Kidney epithelial cell (primary cell): ENCODE data around the gene MAP3K9. TPM values are rescaled to one million over a fixed set of nuclear protein-coding genes. Genes with fewer than 3 reads are reported as not detected.
A peak's percentile ranks its signal among the peaks of the same experiment; 100 is the strongest.

Experiments used
- DNase-seq: peaks from one replicate; pipeline ENCODE4 v3.0.0-alpha.2; 2010; ENCODE audit warnings: low read depth
- H3K27me3 ChIP-seq: 2 replicates; pipeline ENCODE4 v1.6.0; 2011; ENCODE audit warnings: low read length; ENCODE audit not compliant: control insufficient read depth, insufficient read depth
- H3K36me3 ChIP-seq: 2 replicates; pipeline ENCODE4 v1.5.1; 2011; ENCODE audit warnings: low read length; ENCODE audit not compliant: control insufficient read depth, insufficient read depth
- H3K4me3 ChIP-seq: 2 replicates; pipeline ENCODE4 v1.5.1; 2011; ENCODE audit warnings: low read depth, mild to moderate bottlenecking, control low read depth, low read length
- total RNA-seq: library from RNA; depleted of rRNA; stranded (reverse); fragments of >200 nt; gene quantifications from 2 replicates; pipeline ENCODE4 v1.2.3, GENCODE V29; 2015
- TF ChIP-seq, protein P1 (sequence below): IDR thresholded peaks from 2 replicates; pipeline ENCODE4 v1.5.1; 2011; ENCODE audit warnings: mild to moderate bottlenecking, moderate library complexity, low read length, control low read depth, inconsistent platforms; ENCODE audit not compliant: insufficient read depth, poor library complexity, severe bottlenecking

Gene MAP3K9
- total RNA-seq, 1 donor from 2014 or later = 10.4 TPM

DNA sequence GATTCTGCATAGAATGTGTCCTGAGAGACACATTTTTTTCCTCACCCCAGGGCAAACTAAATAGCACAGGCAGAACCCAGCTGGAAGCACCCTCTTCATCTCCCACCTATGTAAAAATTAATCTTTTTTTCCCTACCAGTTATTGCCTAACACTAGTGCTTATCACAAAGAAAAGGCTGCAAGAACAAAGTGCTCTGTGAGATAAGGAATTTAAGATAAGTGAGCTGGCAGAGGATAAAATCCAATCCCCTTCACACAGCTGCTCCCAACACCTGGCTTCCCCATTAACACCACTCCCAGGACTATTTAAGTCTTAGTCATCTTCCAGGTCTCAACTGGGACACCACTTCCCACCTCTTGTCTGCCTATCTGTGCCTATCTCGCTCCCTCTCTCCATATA lies 92.4 kb downstream of the MAP3K9 start:
- TF ChIP-seq, protein P1, sequence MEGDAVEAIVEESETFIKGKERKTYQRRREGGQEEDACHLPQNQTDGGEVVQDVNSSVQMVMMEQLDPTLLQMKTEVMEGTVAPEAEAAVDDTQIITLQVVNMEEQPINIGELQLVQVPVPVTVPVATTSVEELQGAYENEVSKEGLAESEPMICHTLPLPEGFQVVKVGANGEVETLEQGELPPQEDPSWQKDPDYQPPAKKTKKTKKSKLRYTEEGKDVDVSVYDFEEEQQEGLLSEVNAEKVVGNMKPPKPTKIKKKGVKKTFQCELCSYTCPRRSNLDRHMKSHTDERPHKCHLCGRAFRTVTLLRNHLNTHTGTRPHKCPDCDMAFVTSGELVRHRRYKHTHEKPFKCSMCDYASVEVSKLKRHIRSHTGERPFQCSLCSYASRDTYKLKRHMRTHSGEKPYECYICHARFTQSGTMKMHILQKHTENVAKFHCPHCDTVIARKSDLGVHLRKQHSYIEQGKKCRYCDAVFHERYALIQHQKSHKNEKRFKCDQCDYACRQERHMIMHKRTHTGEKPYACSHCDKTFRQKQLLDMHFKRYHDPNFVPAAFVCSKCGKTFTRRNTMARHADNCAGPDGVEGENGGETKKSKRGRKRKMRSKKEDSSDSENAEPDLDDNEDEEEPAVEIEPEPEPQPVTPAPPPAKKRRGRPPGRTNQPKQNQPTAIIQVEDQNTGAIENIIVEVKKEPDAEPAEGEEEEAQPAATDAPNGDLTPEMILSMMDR = no peak
- DNase-seq = no peak
- Histone ChIP-seq H3K27me3 (no peaks in the 10 kb centered on the region), H3K36me3 (no peaks in the 10 kb centered on the region), H3K4me3 (no peak overlapping the region)

DNA sequence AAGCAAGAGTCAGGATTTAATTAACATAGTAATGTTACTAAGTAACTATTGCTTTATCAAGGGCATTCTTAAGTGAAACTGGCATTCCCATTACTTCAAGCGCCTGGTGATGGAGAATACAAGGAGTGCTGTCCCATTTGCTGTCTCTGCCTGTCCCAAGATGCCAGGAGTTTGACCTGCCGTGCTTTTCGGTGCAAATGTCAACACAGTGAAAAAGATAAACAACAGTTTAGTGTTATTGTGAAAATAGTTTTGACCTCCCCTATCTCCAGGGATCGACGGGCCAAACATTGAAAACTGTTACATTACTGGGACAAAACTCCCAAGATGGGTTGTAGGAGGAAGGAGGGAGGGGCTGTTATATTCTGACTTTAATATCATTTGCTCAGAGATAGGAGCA lies 92.8 kb downstream of the MAP3K9 start:
- H3K4me3 ChIP-seq = no peak overlapping the region
- TF ChIP-seq, protein P1 = no peak
- H3K27me3 ChIP-seq = no peaks in the 10 kb centered on the region
- no peak for DNase-seq
- H3K36me3 ChIP-seq = no peaks in the 10 kb centered on the region

DNA sequence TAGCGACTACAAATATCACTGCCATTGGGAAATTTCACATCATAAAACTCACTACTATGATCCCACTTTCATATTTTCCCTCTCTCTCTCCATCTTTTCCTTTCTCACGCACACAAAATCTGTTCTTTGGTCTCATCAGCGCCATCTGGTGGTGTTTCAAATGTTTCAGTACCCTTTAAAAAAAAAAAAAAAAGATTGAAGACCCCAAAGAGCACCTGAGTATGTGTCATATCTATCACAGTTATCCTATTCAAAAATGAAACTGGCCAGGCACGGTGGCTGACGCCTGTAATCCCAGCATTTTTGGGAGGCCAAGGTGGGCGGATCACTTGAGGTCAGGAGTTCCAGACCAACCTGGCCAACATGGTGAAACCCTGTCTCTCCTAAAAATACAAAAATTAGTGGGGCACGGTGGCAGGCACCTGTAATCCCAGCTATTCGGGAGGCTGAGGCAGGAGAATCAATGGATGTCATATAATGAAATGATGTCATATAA lies 95.2 kb downstream of the MAP3K9 start:
- H3K36me3 ChIP-seq = no peaks in the 10 kb centered on the region

DNA sequence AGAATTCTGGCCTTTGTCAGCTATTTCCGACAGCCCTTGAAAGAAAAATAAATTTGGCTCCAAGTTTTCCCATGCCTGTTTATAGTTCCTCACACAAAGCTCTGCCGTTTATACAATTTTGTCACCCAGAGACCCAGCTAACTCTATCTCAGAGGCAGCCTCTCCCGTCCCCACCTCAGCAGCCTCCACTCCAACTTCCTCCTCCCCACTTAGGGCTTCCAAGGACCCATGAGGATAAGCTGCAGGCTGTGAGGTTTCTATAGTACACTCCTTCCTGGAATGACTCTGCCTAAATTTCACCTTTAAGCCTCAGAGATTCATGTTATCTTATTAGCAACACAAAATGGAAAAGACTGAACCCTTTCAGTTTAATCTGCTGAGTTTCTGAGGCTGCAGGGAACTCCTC lies 95.8 kb downstream of the MAP3K9 start:
- no peaks in the 10 kb centered on the region for H3K36me3 ChIP-seq
- DNase-seq = no peak
- TF ChIP-seq, protein P1 = no peak
- H3K4me3 ChIP-seq = no peak overlapping the region
- H3K27me3 ChIP-seq = no peaks in the 10 kb centered on the region

More for the DNA sequence above, 95.2 kb downstream of the MAP3K9 start:
- no peak overlapping the region for H3K4me3 ChIP-seq
- DNase-seq = peak; percentile 7
- H3K27me3 ChIP-seq = no peaks in the 10 kb centered on the region
- TF ChIP-seq, protein P1 = peak; percentile 58

DNA sequence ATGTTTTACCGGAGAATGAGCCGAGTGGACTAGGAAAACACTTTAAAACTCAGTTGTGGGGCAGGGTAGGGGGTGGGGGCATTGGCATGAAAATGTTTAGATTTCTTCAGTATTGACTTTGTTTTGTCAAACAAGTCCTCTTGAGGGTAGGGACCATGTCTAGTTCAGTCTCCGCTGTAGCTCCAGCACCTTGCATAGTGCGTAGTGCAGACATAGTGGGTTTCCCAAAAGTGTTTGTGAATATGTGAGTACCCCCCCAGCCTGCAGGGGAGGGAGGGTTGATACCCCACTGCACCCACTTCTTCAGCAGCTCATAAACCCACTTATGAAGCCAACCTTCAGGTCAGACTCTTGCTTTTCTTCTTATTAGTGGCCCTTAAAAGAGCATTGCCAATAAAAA lies 96.2 kb downstream of the MAP3K9 start:
- Histone ChIP-seq H3K36me3 (no peaks in the 10 kb centered on the region), H3K4me3 (no peak overlapping the region), H3K27me3 (no peaks in the 10 kb centered on the region)
- TF ChIP-seq, protein P1 = no peak
- no peak for DNase-seq

DNA sequence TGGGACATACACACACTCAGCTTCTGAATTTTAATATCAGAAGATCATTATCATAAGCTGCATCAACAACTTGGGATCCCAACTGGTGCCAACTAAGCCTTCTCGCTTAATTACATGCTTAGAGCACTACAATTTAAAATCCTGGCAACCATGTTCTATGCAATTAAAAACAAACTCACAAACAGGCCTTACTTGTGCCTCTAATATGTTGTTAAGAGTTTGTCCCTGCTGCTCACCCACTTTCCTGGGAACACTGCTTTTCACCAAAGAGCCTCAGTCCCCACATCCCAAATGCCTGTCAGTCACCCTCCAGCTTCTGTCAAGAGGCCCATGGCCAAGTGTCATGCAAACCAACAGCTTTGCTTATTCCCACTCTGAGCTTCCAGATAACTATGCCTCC lies 97.9 kb downstream of the MAP3K9 start:
- no peaks in the 10 kb centered on the region for H3K36me3 ChIP-seq
- H3K4me3 ChIP-seq = no peak overlapping the region
- DNase-seq = no peak
- no peaks in the 10 kb centered on the region for H3K27me3 ChIP-seq
- TF ChIP-seq, protein P1 = no peak
